HCT116 (cell line): Measurements from ENCODE around the gene RPS6KA1. TPM values are rescaled to one million over a fixed set of nuclear protein-coding genes. Genes with fewer than 3 reads are reported as not detected.

Experiments
- ATAC-seq: fragments of 200-7000 bp; cut with Tn5 transposase; 2 replicates; pipeline ENCODE4 v1.9.1; 2020; ENCODE audit warnings: mild to moderate bottlenecking, moderate library complexity
- BruUV-seq: library from RNA; stranded (reverse); fragments of 400-500 nt; replicated peaks from 2 replicates; lab custom pipeline; 2021; lab: Mats Ljungman, UMichigan
- CTCF ChIA-PET: fragments of 300-600 bp; sonication (Branson Sonifier 250); formaldehyde crosslinking; loops from one replicate; lab custom pipeline; 2021; ENCODE audit warnings: antibody characterized with exemption; lab: Charles Lee
- POLR2A ChIA-PET: fragments of 300-600, 350-600 bp; sonication (Branson Sonifier 250); formaldehyde crosslinking; loops from one replicate; lab custom pipeline; 2021; ENCODE audit warnings: antibody characterized with exemption; lab: Charles Lee
- RAD21 ChIA-PET, 2 experiments: fragments of 300-600 bp; sonication (Branson Sonifier 250); formaldehyde crosslinking; loops; one replicate each; lab custom pipeline; 2023; ENCODE audit warnings: low total read pairs in 2 of 2; ENCODE audit not compliant: uncharacterized antibody in 2 of 2, unreplicated experiment in 2 of 2, low non-redundant PET in 1 of 2; lab: Charles Lee
- DNase-seq: peaks from one replicate; pipeline ENCODE4 v3.0.0-alpha.2; 2010; ENCODE audit warnings: low read depth, low spot score
- H2AFZ ChIP-seq: fragments of 200-600 bp; shearing (Covaris generic), sonication (generic); 2 replicates; pipeline ENCODE4 v1.6.1; 2017; ENCODE audit warnings: low read depth, mixed run types, mixed read lengths, antibody characterized with exemption, low read length; ENCODE audit not compliant: poor library complexity, severe bottlenecking
- H3K27ac ChIP-seq: 2 replicates; pipeline ENCODE4 v1.5.1; 2012; ENCODE audit warnings: low read depth, low read length
- H3K27me3 ChIP-seq: fragments of 200-600 bp; sonication (generic); 2 replicates; pipeline ENCODE4 v1.6.1; 2016; ENCODE audit warnings: mixed run types, low read length, mixed read lengths; ENCODE audit not compliant: insufficient read depth
- H3K36me3 ChIP-seq, 2 experiments: fragments of 200-500 bp in 1 of 2; fragments of 200-600 bp in 1 of 2; sonication (Bioruptor generic) in 1 of 2; sonication (generic) in 1 of 2; 2 replicates each; pipeline versions ENCODE4 v1.5.1 to v1.6.1; 2014 to 2016; ENCODE audit warnings: low read length in 2 of 2, inconsistent platforms in 1 of 2, mixed read lengths in 1 of 2, mixed run types in 1 of 2; ENCODE audit not compliant: insufficient read depth in 2 of 2, control insufficient read depth in 1 of 2
- H3K4me1 ChIP-seq, 2 experiments: fragments of 200-600 bp in 1 of 2; sonication (generic) in 1 of 2; 2 replicates each; pipeline versions ENCODE4 v1.5.1 to v1.6.1; 2012 to 2017; ENCODE audit warnings: low read length in 2 of 2, inconsistent platforms in 1 of 2, mild to moderate bottlenecking in 1 of 2, mixed read lengths in 1 of 2, mixed run types in 1 of 2, moderate library complexity in 1 of 2; ENCODE audit not compliant: insufficient read depth in 2 of 2, control insufficient read depth in 1 of 2
- H3K4me2 ChIP-seq: fragments of 200-600 bp; sonication (generic); 2 replicates; pipeline ENCODE4 v1.6.1; 2017; ENCODE audit warnings: mixed run types, low read length, mixed read lengths
- H3K4me3 ChIP-seq, 2 experiments: fragments of 200-600 bp in 1 of 2; sonication (generic) in 1 of 2; replicated peaks in 1 of 2; 2 replicates each; pipeline ENCODE4 v1.5.1; 2011 to 2016; ENCODE audit warnings: low read length in 2 of 2, control low read depth in 1 of 2, low read depth in 1 of 2, mild to moderate bottlenecking in 1 of 2, mixed read lengths in 1 of 2, mixed run types in 1 of 2
- H3K79me2 ChIP-seq: fragments of 200-600 bp; sonication (generic); 2 replicates; pipeline ENCODE4 v1.6.1; 2017; ENCODE audit warnings: mild to moderate bottlenecking, mixed run types, low read length, moderate library complexity, mixed read lengths; ENCODE audit not compliant: insufficient read depth
- H3K9ac ChIP-seq: fragments of 200-600 bp; sonication (generic); 2 replicates; pipeline ENCODE4 v1.6.1; 2016; ENCODE audit warnings: low read length, mixed read lengths
- H3K9me2 ChIP-seq: fragments of 200-600 bp; sonication (generic), shearing (Covaris generic); 2 replicates; pipeline ENCODE4 v1.6.1; 2017; ENCODE audit warnings: mixed run types, mild to moderate bottlenecking, moderate library complexity; ENCODE audit not compliant: insufficient read depth
- H3K9me3 ChIP-seq, 2 experiments: fragments of 200-500 bp in 1 of 2; fragments of 200-600 bp in 1 of 2; sonication (Bioruptor generic) in 1 of 2; sonication (generic) in 1 of 2; 2 replicates each; pipeline ENCODE4 v1.6.1; 2014 to 2017; ENCODE audit warnings: low read length in 2 of 2, mixed read lengths in 2 of 2, inconsistent platforms in 1 of 2, low read depth in 1 of 2, mild to moderate bottlenecking in 1 of 2, mixed run types in 1 of 2, moderate library complexity in 1 of 2; ENCODE audit not compliant: control insufficient read depth in 1 of 2, insufficient read depth in 1 of 2
- H4K20me1 ChIP-seq: fragments of 200-600 bp; sonication (generic), shearing (Covaris generic); 2 replicates; pipeline ENCODE4 v1.6.1; 2017; ENCODE audit warnings: mixed run types, mild to moderate bottlenecking, moderate library complexity; ENCODE audit not compliant: insufficient read depth
- CBX3 ChIP-seq: IDR thresholded peaks from 2 replicates; pipeline ENCODE4 v1.6.1; 2012; ENCODE audit warnings: low read depth
- CTCF ChIP-seq, 3 experiments: fragments of 200-600 bp in 1 of 3; sonication (generic) in 1 of 3; IDR thresholded peaks in 2 of 3; conservative IDR thresholded peaks in 1 of 3; 2 replicates each; pipeline ENCODE4 v1.5.1; 2012 to 2017; ENCODE audit warnings: low read depth in 2 of 3, low read length in 2 of 3, antibody characterized with exemption in 1 of 3, borderline replicate concordance in 1 of 3, control low read depth in 1 of 3, mild to moderate bottlenecking in 1 of 3, mixed read lengths in 1 of 3, mixed run types in 1 of 3, moderate library complexity in 1 of 3; ENCODE audit not compliant: insufficient read depth in 1 of 3
- EGR1 ChIP-seq: IDR thresholded peaks from 2 replicates; pipeline ENCODE4 v1.6.1; 2012; ENCODE audit warnings: low read depth
- ELF1 ChIP-seq: IDR thresholded peaks from 2 replicates; pipeline ENCODE4 v1.6.1; 2012; ENCODE audit warnings: low read depth, borderline replicate concordance
- EZH2 ChIP-seq: fragments of 200-600 bp; sonication (generic); IDR thresholded peaks from 2 replicates; pipeline ENCODE4 v1.6.1; 2017; ENCODE audit warnings: antibody characterized with exemption, mixed run types
- EZH2phosphoT487 ChIP-seq: fragments of 200-600 bp; IDR thresholded peaks from 2 replicates; pipeline ENCODE4 v1.6.1; 2018; ENCODE audit warnings: antibody characterized with exemption, borderline replicate concordance
- JUND ChIP-seq: IDR thresholded peaks from 2 replicates; pipeline ENCODE4 v1.6.1; 2012
- POLR2AphosphoS5 ChIP-seq: IDR thresholded peaks from 2 replicates; pipeline ENCODE4 v1.6.1; 2011; ENCODE audit warnings: mild to moderate bottlenecking, low read depth, low read length, moderate library complexity
- RAD21 ChIP-seq: IDR thresholded peaks from 2 replicates; pipeline ENCODE4 v1.6.1; 2012; ENCODE audit warnings: low read depth, mild to moderate bottlenecking
- ZNF274 ChIP-seq: fragments of 200-500 bp; sonication (Bioruptor generic); IDR thresholded peaks from 2 replicates; pipeline ENCODE4 v1.6.1; 2014; ENCODE audit warnings: mild to moderate bottlenecking, low read depth, low read length, inconsistent platforms
- intact Hi-C: fragments of 100-400 bp; cut with micrococcal nuclease; formaldehyde crosslinking; loops from 2 replicates; pipeline ENCODE4 v1.10.0; 2022
- total RNA-seq: library from RNA; stranded (reverse); gene quantifications from one replicate; pipeline ENCODE4 v1.2.1, GENCODE V29; 2021; ENCODE audit not compliant: unreplicated experiment
- TF ChIP-seq, protein P1 (sequence below): IDR thresholded peaks from 2 replicates; pipeline ENCODE4 v1.6.1; 2012

Gene RPS6KA1
- total RNA-seq, 1 experiment from 2014 or later = 47.0 TPM

DNA sequence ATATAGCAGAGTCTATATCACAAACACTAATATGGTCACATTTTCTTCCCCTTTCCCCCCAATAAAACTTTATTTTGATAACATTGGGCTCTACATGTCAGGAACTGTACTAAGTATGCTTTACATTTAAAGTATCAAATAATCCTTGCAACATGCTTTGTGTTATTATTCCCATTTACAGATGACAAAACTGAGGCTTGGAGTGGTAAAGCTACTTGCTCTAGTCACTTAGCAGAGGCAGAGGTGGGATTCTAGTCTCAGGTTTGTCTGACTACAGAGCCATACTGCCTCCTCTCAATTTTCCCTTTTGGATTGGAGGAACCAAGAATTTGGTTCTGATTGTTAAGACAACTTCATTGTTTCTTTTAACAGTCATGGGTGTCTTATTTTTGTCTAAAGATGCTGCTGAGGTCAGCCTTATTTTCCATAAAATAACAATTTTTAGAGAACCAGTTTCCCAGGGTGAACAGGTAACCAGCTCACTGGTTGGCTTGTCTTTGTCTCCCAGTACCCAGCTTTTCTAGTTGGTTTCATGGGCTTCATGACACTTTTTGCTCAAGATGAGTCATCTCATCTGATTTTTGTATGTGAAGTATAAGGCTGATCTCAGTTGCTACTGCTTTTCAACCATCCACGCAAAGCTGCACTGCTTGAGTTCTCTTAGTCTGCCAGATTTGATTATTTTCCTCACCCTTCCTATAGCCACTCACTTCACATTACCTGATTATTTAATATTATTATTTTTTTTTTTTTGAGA is 85.3 kb downstream of the RPS6KA1 start:
- intact Hi-C loops = no loop called here
- Histone ChIP-seq H3K36me3 (no peaks in the 10 kb centered on the region), H3K9ac (no peak overlapping the region), H3K4me1 (peaks cover 8% of the 10 kb centered on the region in 2 experiments), H3K9me2 (no peaks in the 10 kb centered on the region), H3K79me2 (no peaks in the 10 kb centered on the region), H3K4me3 (no peak overlapping the region), H3K27me3 (no peaks in the 10 kb centered on the region), H2AFZ (no peak overlapping the region), H3K9me3 (no peaks in the 10 kb centered on the region), H4K20me1 (no peaks in the 10 kb centered on the region), H3K4me2 (no peak overlapping the region), H3K27ac (no peak overlapping the region)
- ChIA-PET POLR2A (interaction anchor here (1.5 kb wide), 1 partner anchor 78 kb away, joined by 4 read pairs; no protein-coding TSS in a partner anchor), RAD21 (no interaction called here), CTCF (interaction anchor here (1.0 to 1.8 kb wide), 2 partner anchors 62 to 174 kb away, joined by 3 to 6 read pairs; no protein-coding TSS in a partner anchor)
- ATAC-seq = no peak
- DNase-seq = no peak
- TF ChIP-seq ELF1 (no peak), CTCF (IDR thresholded peaks at IDR 0.05 in 2 of 3, conservative IDR thresholded peaks at IDR 0.05 in 1 of 3; ENCODE audit: borderline replicate concordance in 1 of 3, insufficient read depth in 1 of 3, low read depth in 2 of 3, low read length in 2 of 3) (no peak), EZH2phosphoT487 (no peak), JUND (no peak), EZH2 (no peak), POLR2AphosphoS5 (no peak), EGR1 (no peak), RAD21 (no peak), ZNF274 (no peak), CBX3 (no peak)
- TF ChIP-seq, protein P1, sequence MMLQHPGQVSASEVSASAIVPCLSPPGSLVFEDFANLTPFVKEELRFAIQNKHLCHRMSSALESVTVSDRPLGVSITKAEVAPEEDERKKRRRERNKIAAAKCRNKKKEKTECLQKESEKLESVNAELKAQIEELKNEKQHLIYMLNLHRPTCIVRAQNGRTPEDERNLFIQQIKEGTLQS = no peak
- no TSS peak for BruUV-seq
